H1 (cell line): ENCODE measurements around the gene SLC35E1. TPM values are rescaled to one million over a fixed set of nuclear protein-coding genes. Genes with fewer than 3 reads are reported as not detected.

Source experiments
- CTCF ChIA-PET: fragments of 300-600 bp; sonication (Branson Sonifier 250); formaldehyde crosslinking; loops from one replicate; lab custom pipeline; 2021; ENCODE audit not compliant: partially characterized antibody; lab: Charles Lee
- POLR2A ChIA-PET: fragments of 300-600 bp; sonication (Branson Sonifier 250); formaldehyde crosslinking; loops from one replicate; lab custom pipeline; 2021; ENCODE audit warnings: inconsistent platforms; ENCODE audit not compliant: partially characterized antibody; lab: Charles Lee
- DNase-seq, 2 experiments: peaks; one replicate each; pipeline versions ENCODE4 v3.0.0 to v3.0.0-alpha.2; 2010 to 2022; ENCODE audit warnings: low spot score in 2 of 2, low read depth in 1 of 2, mixed read lengths in 1 of 2
- FAIRE-seq: peaks from 2 replicates; lab custom pipeline; 2011; peaks lifted over from hg19 to GRCh38; lab: Jason Lieb, UNC
- H2AFZ ChIP-seq: 2 replicates; pipeline ENCODE4 v1.8.1; 2012; ENCODE audit warnings: low read length, inconsistent platforms
- H2AK5ac ChIP-seq: 2 replicates; pipeline ENCODE4 v1.6.1; 2013; ENCODE audit warnings: low read depth, low read length
- H2BK120ac ChIP-seq: replicated peaks from 2 replicates; pipeline ENCODE3; 2013; ENCODE audit warnings: low read depth, low read length, inconsistent platforms
- H2BK12ac ChIP-seq: 2 replicates; pipeline ENCODE4 v1.6.1; 2013; ENCODE audit warnings: low read depth, low read length
- H2BK15ac ChIP-seq: 2 replicates; pipeline ENCODE4 v1.6.1; 2013; ENCODE audit warnings: low read length
- H2BK20ac ChIP-seq: 2 replicates; pipeline ENCODE4 v1.6.1; 2013; ENCODE audit warnings: low read length
- H2BK5ac ChIP-seq: 2 replicates; pipeline ENCODE4 v1.6.1; 2013; ENCODE audit warnings: low read depth, low read length
- H3K14ac ChIP-seq: 2 replicates; pipeline ENCODE4 v1.6.1; 2013; ENCODE audit warnings: inconsistent platforms; ENCODE audit not compliant: insufficient read length
- H3K18ac ChIP-seq: 2 replicates; pipeline ENCODE4 v1.6.1; 2013; ENCODE audit warnings: low read length; ENCODE audit errors: extremely low read depth
- H3K23ac ChIP-seq: 2 replicates; pipeline ENCODE4 v1.6.1; 2013; ENCODE audit warnings: inconsistent platforms; ENCODE audit not compliant: insufficient read length
- H3K23me2 ChIP-seq: 2 replicates; pipeline ENCODE4 v1.6.1; 2013; ENCODE audit warnings: low read depth, low read length
- H3K27ac ChIP-seq: 2 replicates; pipeline ENCODE4 v1.6.1; 2011; ENCODE audit warnings: low read depth, low read length, inconsistent platforms
- H3K27me3 ChIP-seq, 4 experiments: replicated peaks in 1 of 4; 1 replicate in 1 of 4; 2 replicates in 3 of 4; pipeline versions ENCODE4 v1.6.1 to v1.8.1; 2011 to 2013; ENCODE audit warnings: low read length in 3 of 4, mild to moderate bottlenecking in 3 of 4, inconsistent platforms in 2 of 4, mixed read lengths in 2 of 4, moderate library complexity in 1 of 4; ENCODE audit not compliant: control insufficient read depth in 3 of 4, insufficient read depth in 3 of 4; ENCODE audit errors: extremely low read depth in 1 of 4
- H3K36me3 ChIP-seq, 4 experiments: 2 replicates each; pipeline versions ENCODE4 v1.6.1 to v1.8.1; 2011 to 2013; ENCODE audit warnings: mild to moderate bottlenecking in 4 of 4, low read length in 3 of 4, moderate library complexity in 2 of 4, control low read depth in 1 of 4, inconsistent platforms in 1 of 4; ENCODE audit not compliant: insufficient read depth in 4 of 4, control insufficient read depth in 2 of 4
- H3K4ac ChIP-seq: replicated peaks from 2 replicates; pipeline ENCODE3; 2013; ENCODE audit warnings: low read length, low read depth, mixed read lengths, inconsistent platforms; ENCODE audit not compliant: insufficient read length
- H3K4me1 ChIP-seq, 4 experiments: replicated peaks in 1 of 4; 1 replicate in 1 of 4; 2 replicates in 3 of 4; pipeline versions ENCODE4 v1.6.1 to v1.8.1; 2011 to 2013; ENCODE audit warnings: low read length in 3 of 4, inconsistent platforms in 2 of 4, mixed read lengths in 1 of 4; ENCODE audit not compliant: insufficient read depth in 4 of 4, control insufficient read depth in 3 of 4
- H3K4me2 ChIP-seq, 2 experiments: 2 replicates each; pipeline versions ENCODE4 v1.6.1 to v1.8.1; 2011 to 2013; ENCODE audit warnings: low read depth in 2 of 2, low read length in 2 of 2, control low read depth in 1 of 2, inconsistent platforms in 1 of 2, mild to moderate bottlenecking in 1 of 2; ENCODE audit not compliant: insufficient read depth in 1 of 2
- H3K4me3 ChIP-seq, 4 experiments: fragments of 200-600, 300-600 bp in 1 of 4; sonication (generic), shearing (Covaris generic), sonication (Bioruptor Twin) in 1 of 4; 2 replicates each; pipeline versions ENCODE4 v1.5.1 to v1.8.1; 2011 to 2016; ENCODE audit warnings: low read length in 4 of 4, low read depth in 3 of 4, control low read depth in 2 of 4, inconsistent platforms in 2 of 4, mild to moderate bottlenecking in 2 of 4, mixed read lengths in 1 of 4, moderate library complexity in 1 of 4; ENCODE audit not compliant: insufficient read depth in 2 of 4; ENCODE audit errors: extremely low read depth in 1 of 4
- H3K56ac ChIP-seq: replicated peaks from 2 replicates; pipeline ENCODE3; 2013; ENCODE audit warnings: low read depth, mild to moderate bottlenecking, mixed read lengths, low read length, inconsistent platforms; ENCODE audit not compliant: insufficient read length
- H3K79me1 ChIP-seq: 2 replicates; pipeline ENCODE4 v1.6.1; 2013; ENCODE audit warnings: low read depth, low read length, control low read depth
- H3K79me2 ChIP-seq, 2 experiments: 2 replicates each; pipeline versions ENCODE4 v1.6.1 to v1.8.1; 2012 to 2013; ENCODE audit warnings: low read length in 2 of 2, mild to moderate bottlenecking in 2 of 2, inconsistent platforms in 1 of 2; ENCODE audit not compliant: insufficient read depth in 2 of 2, control insufficient read depth in 1 of 2
- H3K9ac ChIP-seq, 4 experiments: replicated peaks in 1 of 4; 1 replicate in 1 of 4; 2 replicates in 3 of 4; pipeline versions ENCODE4 v1.6.1 to v1.8.1; 2011 to 2013; ENCODE audit warnings: low read depth in 3 of 4, low read length in 3 of 4, control low read depth in 2 of 4, mild to moderate bottlenecking in 2 of 4, moderate library complexity in 2 of 4, inconsistent platforms in 1 of 4; ENCODE audit errors: extremely low read depth in 1 of 4
- H3K9me3 ChIP-seq, 2 experiments: 2 replicates each; pipeline versions ENCODE4 v1.6.1 to v1.8.1; 2012 to 2013; ENCODE audit warnings: mild to moderate bottlenecking in 2 of 2, moderate library complexity in 2 of 2, control low read depth in 1 of 2, inconsistent platforms in 1 of 2, low read depth in 1 of 2, low read length in 1 of 2, mixed read lengths in 1 of 2; ENCODE audit not compliant: insufficient read depth in 2 of 2
- H4K20me1 ChIP-seq, 2 experiments: replicated peaks in 1 of 2; 2 replicates each; pipeline versions ENCODE3 to v1.8.1; 2011 to 2013; ENCODE audit warnings: inconsistent platforms in 2 of 2, low read length in 2 of 2, mild to moderate bottlenecking in 1 of 2; ENCODE audit not compliant: insufficient read depth in 2 of 2, control insufficient read depth in 1 of 2
- H4K5ac ChIP-seq: 2 replicates; pipeline ENCODE4 v1.6.1; 2013; ENCODE audit warnings: low read length, low read depth, mixed read lengths, inconsistent platforms; ENCODE audit not compliant: insufficient read length
- H4K8ac ChIP-seq: 2 replicates; pipeline ENCODE4 v1.8.0; 2013; ENCODE audit warnings: mild to moderate bottlenecking, moderate library complexity, low read length, inconsistent platforms; ENCODE audit not compliant: insufficient read depth; ENCODE audit errors: extremely low read depth
- H4K91ac ChIP-seq: replicated peaks from 2 replicates; pipeline ENCODE3; 2013; ENCODE audit warnings: low read length, mixed read lengths, inconsistent platforms; ENCODE audit not compliant: insufficient read length
- ASH2L ChIP-seq: fragments of 200-600, 300-600 bp; sonication (generic); IDR thresholded peaks from one replicate; pipeline ENCODE4 v1.7.1; 2017; ENCODE audit warnings: low read length
- BRCA1 ChIP-seq: IDR thresholded peaks from 2 replicates; pipeline ENCODE4 v1.6.1; 2012; ENCODE audit warnings: low read depth, low read length, improper control_type of control experiment
- CHD2 ChIP-seq: IDR thresholded peaks from 2 replicates; pipeline ENCODE4 v1.6.1; 2012; ENCODE audit warnings: low read length, improper control_type of control experiment
- GABPA ChIP-seq: IDR thresholded peaks from 2 replicates; pipeline ENCODE4 v1.6.1; 2011; ENCODE audit warnings: mild to moderate bottlenecking, low read length, moderate library complexity, borderline replicate concordance; ENCODE audit not compliant: insufficient read depth
- HDAC6 ChIP-seq: IDR thresholded peaks from one replicate; pipeline ENCODE4 v1.7.1; 2012; ENCODE audit warnings: low read depth, mild to moderate bottlenecking, inconsistent platforms, low read length, moderate library complexity
- JUN ChIP-seq: IDR thresholded peaks from 2 replicates; pipeline ENCODE4 v1.6.1; 2011; ENCODE audit warnings: low read depth, mild to moderate bottlenecking, improper control_type of control experiment, low read length
- JUND ChIP-seq: IDR thresholded peaks from 2 replicates; pipeline ENCODE4 v1.6.1; 2011; ENCODE audit warnings: mild to moderate bottlenecking, improper control_type of control experiment, low read length
- PHF8 ChIP-seq: fragments of 200-600 bp; sonication (generic); conservative IDR thresholded peaks from 2 replicates; pipeline ENCODE4 v1.7.1; 2012; ENCODE audit warnings: low read depth, mild to moderate bottlenecking, inconsistent platforms, low read length, moderate library complexity
- RFX5 ChIP-seq: IDR thresholded peaks from 2 replicates; pipeline ENCODE4 v1.6.1; 2011; ENCODE audit warnings: low read depth, low read length, improper control_type of control experiment, borderline replicate concordance
- SP1 ChIP-seq: IDR thresholded peaks from 2 replicates; pipeline ENCODE4 v1.6.1; 2011; ENCODE audit warnings: low read depth, low read length
- SP4 ChIP-seq: IDR thresholded peaks from 2 replicates; pipeline ENCODE4 v1.6.1; 2012; ENCODE audit warnings: low read length, inconsistent platforms
- TAF7 ChIP-seq: optimal IDR thresholded peaks from 2 replicates; pipeline ENCODE3; 2011; ENCODE audit warnings: low read depth, mild to moderate bottlenecking, inconsistent platforms, low read length, moderate library complexity, borderline replicate concordance
- TBP ChIP-seq: IDR thresholded peaks from 2 replicates; pipeline ENCODE4 v1.6.1; 2011; ENCODE audit warnings: low read depth, low read length, improper control_type of control experiment
- WGBS, 2 experiments: shearing (Covaris generic) in 1 of 2; methylation state at CpG; one replicate each; pipeline versions ENCODE4 v1.1.6 to v1.1.7; 2013 to 2015; ENCODE audit warnings: low lambda C conversion rate in 2 of 2, mixed read lengths in 2 of 2, inconsistent platforms in 1 of 2, low coverage in 1 of 2, missing lambda C conversion rate in 1 of 2; ENCODE audit not compliant: insufficient replicate concordance in 2 of 2, insufficient coverage in 1 of 2, insufficient read length in 1 of 2; ENCODE audit errors: extremely low coverage in 1 of 2, missing lambda C conversion rate in 1 of 2; 5-methylcytosine and 5-hydroxymethylcytosine counted together
- polyA plus RNA-seq, 7 experiments: library from polyadenylated mRNA; depleted of rRNA in 3 of 7; stranded (reverse) in 5 of 7; unstranded in 2 of 7; fragments of >200 nt in 5 of 7; fragments of 200-250 nt in 2 of 7; gene quantifications; 1 replicate in 5 of 7; 2 replicates in 1 of 7; 4 replicates in 1 of 7; pipeline versions ENCODE4 v1.2.1 to v1.2.3, GENCODE V29; 2011 to 2013; ENCODE audit warnings: missing spikeins in 2 of 7, mixed read lengths in 2 of 7
- total RNA-seq: library from RNA; stranded (reverse); fragmentation: NEBNext Ultra II Directional; extraction: Animal tissue kit (Norgen Biotek cat#: 25700); gene quantifications from 2 replicates; pipeline ENCODE4 v1.2.1, GENCODE V29; 2021

Gene SLC35E1
- total and polyA plus RNA-seq, 2 of the 8 experiments (the other 6 are each of a cell fraction or from before 2014, with no cell fraction given): 26.0 to 31.9 TPM

- Histone ChIP-seq H3K36me3 (no peaks in the 10 kb centered on the region), H3K14ac (no peak overlapping the region), H3K27me3 (no peaks in the 10 kb centered on the region), H3K56ac (no peak overlapping the region), H2AK5ac (no peak overlapping the region), H2BK15ac (no peak overlapping the region), H3K27ac (no peak overlapping the region), H3K79me1 (peaks cover 44% of the 10 kb centered on the region), H3K4me2 (peak overlapping the region; percentile 28 to 30; a peak in 3 of 4 replicates), H2BK20ac (no peak overlapping the region; the same call in 1 of the 2 replicates), H3K18ac (peak overlapping the region; percentile 34), H3K9me3 (no peaks in the 10 kb centered on the region), H3K79me2 (peaks cover 13 to 95% of the 10 kb centered on the region in 2 experiments; a peak in 3 of 4 replicates), H2AFZ (no peak overlapping the region), H3K4ac (no peak overlapping the region), H4K91ac (no peak overlapping the region), H3K23ac (no peak overlapping the region), H2BK120ac (no peak overlapping the region), H3K23me2 (no peaks in the 10 kb centered on the region), H4K20me1 (peaks cover 36 to 47% of the 10 kb centered on the region in 2 experiments), H3K9ac (0 out of 7 replicates have a peak overlapping the region, but pooled peaks of 1 of the 4 experiments have one; percentile 19), H2BK5ac (peak overlapping the region; percentile 58; the same call in 1 of the 2 replicates), H2BK12ac (no peak overlapping the region), H4K8ac (no peak overlapping the region), H4K5ac (no peak overlapping the region), H3K4me1 (peaks cover 10 to 50% (median 31%) of the 10 kb centered on the region in 4 experiments), H3K4me3 (no peak overlapping the region)
- WGBS, 2 experiments: 68% methylated on average over 19 of the region's 20 CpGs; no CpG with 5 or more reads in 1 of the 2 experiments
- ChIA-PET POLR2A (interaction anchor here (0.7 to 1.8 kb wide), 5 partner anchors 9 to 40 kb away, joined by 3 to 9 read pairs (median 3); partner anchors contain the start of gene SLC35E1), CTCF (interaction anchor here (0.6 to 1.7 kb wide), 7 partner anchors 11 to 805 kb away, joined by 3 to 6 read pairs (median 4); no protein-coding TSS in a partner anchor)
- FAIRE-seq (no peak), DNase-seq (no peak)
- TF ChIP-seq JUN: no peak
- no peak for TF ChIP-seq TAF7
- no peak for TF ChIP-seq TBP
- TF ChIP-seq CHD2: no peak
- TF ChIP-seq RFX5: no peak
- no peak for TF ChIP-seq ASH2L
- no peak for TF ChIP-seq BRCA1
- no peak for TF ChIP-seq GABPA
- TF ChIP-seq PHF8: no peak
- no peak for TF ChIP-seq HDAC6
- TF ChIP-seq SP4: no peak
- no peak for TF ChIP-seq SP1
- TF ChIP-seq JUND: no peak
These were observed 15.0 kb upstream of the SLC35E1 start for GRCh38 chr19:16586991-16587832.
